ENCODE results near the gene CCDC106. TPM values are rescaled to one million over a fixed set of nuclear protein-coding genes. Genes with fewer than 3 reads are reported as not detected.

CCDC106 gene
- total and polyA plus RNA-seq, 7 donors = 5.5 to 22.9 (median 16.6) TPM

DNA sequence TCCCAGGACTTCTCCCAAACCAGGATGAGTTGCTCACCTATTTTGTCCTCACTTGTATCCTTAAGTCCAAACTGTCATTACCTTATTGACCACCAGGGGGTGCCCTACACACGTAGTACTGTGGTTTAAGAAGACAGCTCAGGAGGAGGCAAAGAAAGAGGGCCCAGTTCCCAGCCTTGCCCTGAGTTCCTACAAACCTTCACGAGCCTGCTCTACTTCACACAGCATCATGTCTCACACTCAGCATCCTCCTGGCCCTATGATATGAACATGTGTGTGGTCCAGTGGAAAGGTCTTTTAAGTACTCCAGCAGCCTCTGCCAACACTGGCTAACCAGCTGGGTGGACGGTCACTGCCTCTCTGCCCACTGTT is 15.6 kb upstream of the CCDC106 start:
- WGBS, 2 donors = 28 to 31% methylated on average over 3 of the region's 3 CpGs

DNA sequence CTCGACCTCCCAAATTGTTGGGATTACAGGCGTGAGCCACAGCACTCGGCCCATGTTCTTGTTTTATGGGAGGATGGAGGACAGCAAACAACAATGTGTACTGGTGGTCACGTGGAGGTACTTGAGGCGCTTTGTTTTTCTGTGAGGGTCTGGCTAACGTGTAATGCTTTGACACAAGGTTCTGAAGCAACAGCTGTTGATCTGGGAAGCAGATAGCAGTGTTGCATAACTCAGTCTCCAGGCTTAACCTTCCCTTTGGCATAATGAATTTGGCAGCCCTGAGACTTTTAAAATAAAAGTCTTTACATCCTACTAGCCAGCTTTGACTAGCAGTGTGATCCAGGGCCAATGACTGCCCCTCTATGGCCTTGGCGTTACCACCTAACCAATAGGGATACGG is 14.2 kb upstream of the CCDC106 start:
- peak overlapping the region in 1 of 4 donors; percentile 98 for H3K4me3 ChIP-seq
- no peak for DNase-seq
- H3K9me3 ChIP-seq = no peaks in the 10 kb centered on the region
- H3K27me3 ChIP-seq = no peaks in the 10 kb centered on the region
- H3K4me1 ChIP-seq = peaks cover 0 to 47% (median 41%) of the 10 kb centered on the region in 4 donors
- TF ChIP-seq POLR2A (IDR thresholded peaks at IDR 0.05) (no peak), POLR2AphosphoS5 (IDR thresholded peaks at IDR 0.05) (peak in 1 of 4 donors; percentile 8), EP300 (IDR thresholded peaks at IDR 0.05) (no peak)
- 80 to 85% methylated on average over 8 of the region's 8 CpGs for WGBS, 2 donors
- peaks cover 0 to 7% (median 0%) of the 10 kb centered on the region in 4 donors for H3K36me3 ChIP-seq
- H3K27ac ChIP-seq = peak overlapping the region; percentile 88 to 98 (median 97)
- intact Hi-C loops (cut with DNase I) = loop anchor here (2.0 kb wide), 2 partner anchors 53 to 117 kb away; partner anchors contain the start of gene ZNF579

More for the DNA sequence above, 15.6 kb upstream of the CCDC106 start:
- no peak for TF ChIP-seq EP300 (IDR thresholded peaks at IDR 0.05)
- TF ChIP-seq POLR2AphosphoS5 (IDR thresholded peaks at IDR 0.05) = no peak
- no peak for TF ChIP-seq POLR2A (IDR thresholded peaks at IDR 0.05)
- TF ChIP-seq CTCF (IDR thresholded peaks at IDR 0.05) = peak; percentile 85 to 95 (median 92)
- Histone ChIP-seq H3K4me1 (peaks cover 0 to 34% (median 32%) of the 10 kb centered on the region in 4 donors), H3K27me3 (no peaks in the 10 kb centered on the region), H3K36me3 (no peaks in the 10 kb centered on the region), H3K27ac (peak overlapping the region; percentile 69 to 98 (median 75)), H3K9me3 (no peaks in the 10 kb centered on the region), H3K4me3 (no peak overlapping the region)
- peak; percentile 96 for DNase-seq
- intact Hi-C loops (cut with DNase I) = loop anchor here (2.0 kb wide), 1 partner anchor 116 kb away; no protein-coding TSS in a partner anchor

DNA sequence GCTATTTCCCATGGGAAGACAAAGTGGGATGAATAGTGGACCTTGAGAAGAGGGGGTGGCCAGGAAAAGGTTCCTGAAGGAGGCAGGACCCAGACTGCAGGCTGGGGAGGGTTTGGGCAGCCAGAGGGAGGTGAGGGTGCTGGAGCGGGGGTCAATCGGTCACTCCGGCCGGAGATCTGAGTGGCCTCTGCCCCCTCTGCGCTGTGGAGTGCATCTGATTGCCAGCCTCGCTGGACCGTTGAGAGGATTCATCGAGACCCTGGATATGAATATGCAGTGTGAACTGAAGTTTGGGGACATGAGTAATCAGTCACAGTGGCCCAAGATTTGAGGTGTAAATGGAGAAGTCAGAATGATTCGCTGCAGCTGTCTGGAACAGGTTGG is 12.7 kb upstream of the CCDC106 start:
- no peaks in the 10 kb centered on the region for H3K9me3 ChIP-seq
- H3K27me3 ChIP-seq = no peaks in the 10 kb centered on the region
- H3K4me1 ChIP-seq = peaks cover 0 to 62% (median 56%) of the 10 kb centered on the region in 4 donors
- WGBS, 2 donors = 4 to 11% methylated on average over 9 of the region's 9 CpGs
- intact Hi-C loops (cut with DNase I) = loop anchor here (1.0 to 2.0 kb wide), 2 partner anchors 18 to 55 kb away; partner anchors contain the start of gene ZNF579
- H3K27ac ChIP-seq = peak overlapping the region; percentile 88 to 98 (median 97)
- H3K4me3 ChIP-seq = peak overlapping the region; percentile 68 to 100 (median 91)
- TF ChIP-seq CTCF (IDR thresholded peaks at IDR 0.05) (no peak), EP300 (IDR thresholded peaks at IDR 0.05) (no peak), POLR2A (IDR thresholded peaks at IDR 0.05) (no peak), POLR2AphosphoS5 (IDR thresholded peaks at IDR 0.05) (no peak)
- DNase-seq = no peak
- H3K36me3 ChIP-seq = peaks cover 0 to 7% (median 0%) of the 10 kb centered on the region in 4 donors

GRCh38 chr19:55635856-55636440 is 12.1 kb upstream of the CCDC106 start:
- Histone ChIP-seq H3K9me3 (no peaks in the 10 kb centered on the region), H3K4me3 (peak overlapping the region; percentile 68 to 100 (median 91)), H3K4me1 (peaks cover 0 to 67% (median 60%) of the 10 kb centered on the region in 4 donors), H3K36me3 (peaks cover 0 to 7% (median 0%) of the 10 kb centered on the region in 4 donors), H3K27ac (peak overlapping the region; percentile 88 to 98 (median 97)), H3K27me3 (no peaks in the 10 kb centered on the region)
- intact Hi-C loops (cut with DNase I) = loop anchor here (1.0 to 2.0 kb wide), 2 partner anchors 17 to 55 kb away; partner anchors contain the start of gene ZNF579
- WGBS, 2 donors = 64 to 72% methylated on average over 7 of the region's 7 CpGs
- TF ChIP-seq POLR2A (IDR thresholded peaks at IDR 0.05) = no peak
- TF ChIP-seq POLR2AphosphoS5 (IDR thresholded peaks at IDR 0.05) = no peak
- TF ChIP-seq EP300 (IDR thresholded peaks at IDR 0.05) = no peak
- no peak for TF ChIP-seq CTCF (IDR thresholded peaks at IDR 0.05)
- DNase-seq = no peak

GRCh38 chr19:55636723-55637122 is 11.3 kb upstream of the CCDC106 start:
- Histone ChIP-seq H3K4me3 (peak overlapping the region in 1 of 4 donors; percentile 84), H3K27me3 (no peaks in the 10 kb centered on the region), H3K27ac (peak overlapping the region in 3 of 4 donors; percentile 88 to 98 (median 97)), H3K4me1 (peaks cover 0 to 70% (median 62%) of the 10 kb centered on the region in 4 donors), H3K36me3 (peaks cover 0 to 7% (median 0%) of the 10 kb centered on the region in 4 donors), H3K9me3 (no peaks in the 10 kb centered on the region)
- intact Hi-C loops (cut with DNase I) = no loop called here
- TF ChIP-seq POLR2AphosphoS5 (IDR thresholded peaks at IDR 0.05) (no peak), POLR2A (IDR thresholded peaks at IDR 0.05) (no peak), CTCF (IDR thresholded peaks at IDR 0.05) (no peak), EP300 (IDR thresholded peaks at IDR 0.05) (no peak)
- WGBS, 2 donors = 91 to 92% methylated on average over 4 of the region's 4 CpGs
- DNase-seq = no peak
